IPS-NIHi11 (cell line): Measurements from ENCODE around the gene VDR.

Experiments used
- DNase-seq: peaks from one replicate; pipeline ENCODE4 v3.0.0; 2012; ENCODE audit warnings: mixed read lengths, low spot score

VDR gene

DNA sequence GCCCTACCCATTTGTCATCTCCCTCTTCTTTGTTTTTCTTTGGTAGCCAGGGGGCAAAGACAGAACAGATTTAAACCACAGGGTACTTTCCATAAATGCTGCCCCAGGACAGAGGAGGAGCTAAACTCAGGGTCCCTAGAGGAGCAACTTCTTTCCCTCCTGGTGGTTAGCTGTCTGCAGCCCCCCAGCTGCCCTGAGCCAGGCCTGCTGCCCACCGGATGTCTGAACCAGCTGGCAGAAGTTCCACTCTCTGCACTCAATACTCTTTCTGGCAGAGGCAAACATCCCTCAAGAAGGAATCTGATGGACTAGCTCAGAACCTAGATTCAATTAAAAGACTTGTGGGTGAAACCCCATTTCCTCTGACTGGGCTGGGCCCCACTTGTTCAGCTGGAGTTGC is 10.7 kb downstream of the VDR start:
- no peak for DNase-seq

GRCh38 chr12:47892819-47893218 is 12.0 kb downstream of the VDR start:
- DNase-seq, result no peak

DNA sequence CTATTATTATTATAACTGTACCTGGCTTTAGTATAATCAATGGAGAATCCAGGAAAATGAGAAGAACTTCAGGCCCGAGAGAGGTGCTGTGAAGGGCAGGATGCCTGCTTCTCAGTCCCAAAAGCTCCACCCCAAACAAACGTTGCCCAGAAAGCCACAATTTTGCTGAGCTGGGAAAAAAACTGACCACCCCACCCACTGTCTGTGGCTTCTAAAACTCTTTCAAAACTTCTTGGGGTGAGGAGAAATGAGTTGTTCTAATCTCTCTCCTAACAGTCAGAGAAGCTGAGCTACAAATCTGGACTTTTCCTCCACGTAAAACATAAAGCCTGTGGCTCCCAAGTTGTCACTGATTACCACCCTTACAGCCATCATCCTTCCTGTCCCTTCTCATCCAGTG is 13.4 kb downstream of the VDR start:
- DNase-seq, result no peak

DNA sequence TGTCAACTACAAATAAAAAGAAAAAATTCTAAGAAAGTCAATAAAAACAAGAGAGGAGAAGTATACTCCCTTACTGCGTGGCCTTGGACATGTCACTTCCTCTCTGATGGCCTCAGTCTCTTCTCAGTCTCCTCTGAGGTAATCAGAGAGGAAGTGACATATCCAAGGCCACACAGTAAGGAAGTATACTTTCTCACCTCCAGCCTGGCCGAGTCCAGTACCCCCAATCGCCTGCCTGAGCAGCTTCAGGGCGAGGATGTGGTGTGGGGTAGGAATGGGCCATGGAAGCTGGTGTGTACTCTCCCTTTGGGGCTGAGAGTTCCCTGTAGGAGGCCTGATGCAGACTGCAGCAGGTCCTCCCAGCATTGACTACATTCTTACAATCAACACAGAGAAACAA is 15.8 kb downstream of the VDR start:
- no peak for DNase-seq

GRCh38 chr12:47888153-47888819 is 16.5 kb downstream of the VDR start:
- DNase-seq, result no peak

- DNase-seq, result no peak
Observed at GRCh38 chr12:47887529-47887928, 17.3 kb downstream of the VDR start.

GRCh38 chr12:47886510-47887240 is 18.1 kb downstream of the VDR start:
- no peak for DNase-seq

- no peak for DNase-seq
Observed at GRCh38 chr12:47885566-47885965, 19.2 kb downstream of the VDR start.

DNA sequence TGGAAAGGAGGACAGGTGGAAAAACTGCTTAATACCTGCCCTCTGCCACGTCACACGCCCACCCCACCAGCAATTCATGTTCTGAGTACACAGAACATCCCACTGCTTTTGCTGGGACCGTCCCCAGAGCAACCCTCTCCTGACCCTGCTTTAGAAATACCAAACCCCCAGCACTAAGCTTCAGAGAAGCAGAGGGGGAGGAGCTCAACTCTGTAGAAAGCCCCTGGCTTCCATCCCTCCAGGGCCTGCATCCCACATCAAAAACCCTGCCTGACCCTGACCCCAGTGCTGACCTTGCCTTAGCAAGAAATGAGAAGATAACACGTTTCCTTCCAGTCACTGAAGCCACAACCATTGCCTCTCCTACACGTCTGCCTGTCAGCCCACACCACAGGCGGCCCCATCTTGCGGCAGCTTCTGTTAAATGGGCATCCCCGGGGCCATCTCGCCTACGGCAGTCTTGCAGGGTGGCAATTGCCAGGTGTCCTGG is 19.7 kb downstream of the VDR start:
- no peak for DNase-seq

GRCh38 chr12:47884501-47884900 is 20.3 kb downstream of the VDR start:
- no peak for DNase-seq

DNA sequence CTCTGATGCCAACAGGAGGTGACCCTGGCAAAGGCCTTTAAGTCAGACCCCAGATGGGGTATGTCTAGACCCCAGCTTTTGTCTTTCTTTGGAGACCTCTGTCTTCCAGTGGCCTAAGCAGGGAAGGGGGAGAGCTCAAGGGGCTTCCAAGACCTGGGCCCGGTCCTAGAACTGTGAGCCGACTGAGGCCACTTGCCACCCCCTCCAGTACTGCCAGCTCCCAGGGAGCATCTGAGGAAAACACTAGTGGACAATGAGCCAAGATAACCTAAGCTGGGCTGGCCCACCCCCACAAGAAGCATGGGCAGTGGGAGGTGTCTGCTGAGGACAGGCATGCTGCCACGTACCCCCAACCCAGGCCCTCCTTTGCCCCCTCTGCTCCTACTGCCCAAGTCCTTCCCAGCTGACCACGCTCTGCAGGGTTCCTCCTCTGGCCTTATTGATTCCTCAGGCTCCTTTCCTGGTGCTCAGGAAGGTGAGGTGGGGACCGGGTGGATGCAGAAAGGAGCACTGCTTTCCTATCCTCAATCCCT is 21.1 kb downstream of the VDR start:
- no peak for DNase-seq

DNA sequence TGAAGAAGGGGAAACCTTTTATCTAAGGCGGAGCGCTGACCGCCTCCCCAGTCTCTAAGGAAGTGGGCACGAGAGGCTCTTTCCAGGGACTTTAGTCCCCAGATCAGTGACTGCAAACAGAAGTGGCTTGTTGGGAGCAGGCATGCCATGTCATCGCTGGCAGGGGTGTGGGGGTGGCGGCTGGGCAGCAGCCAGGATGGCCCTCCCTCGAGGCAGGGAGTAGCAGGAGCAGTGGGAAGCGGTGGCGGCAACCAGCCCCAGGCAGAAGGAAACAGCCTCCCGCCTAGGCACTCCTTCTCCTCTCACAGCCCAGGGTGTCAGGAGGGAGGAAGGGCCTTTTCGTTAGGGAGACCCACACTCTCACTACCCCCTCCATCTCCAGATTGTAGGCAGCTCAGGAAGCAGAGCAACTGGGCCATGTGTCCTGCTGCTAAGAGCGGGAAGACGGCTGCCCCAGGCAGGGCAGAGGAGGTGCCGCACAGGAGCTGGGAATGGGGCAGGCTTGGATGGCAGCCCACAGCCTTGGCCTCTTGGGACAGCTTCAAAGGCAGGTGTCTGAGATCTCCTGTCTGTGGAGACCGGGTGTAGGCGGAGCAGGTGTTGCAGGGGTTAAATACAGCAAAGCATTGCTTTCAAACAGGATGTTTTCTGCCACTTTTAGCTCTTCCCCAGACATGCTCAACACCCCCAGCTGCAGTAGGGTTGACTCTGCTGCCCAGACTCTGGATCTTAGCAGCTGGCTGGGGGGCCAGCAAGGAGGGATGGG is 21.8 kb downstream of the VDR start:
- no peak for DNase-seq

GRCh38 chr12:47881826-47882427 is 22.9 kb downstream of the VDR start:
- no peak for DNase-seq

GRCh38 chr12:47881051-47881450 is 23.7 kb downstream of the VDR start:
- DNase-seq, result no peak

- no peak for DNase-seq
Observed at GRCh38 chr12:47878918-47879481, 25.8 kb downstream of the VDR start.

- no peak for DNase-seq
Observed at GRCh38 chr12:47878293-47878917, 26.4 kb downstream of the VDR start.

GRCh38 chr12:47877081-47877480 is 27.7 kb downstream of the VDR start:
- DNase-seq, result no peak

GRCh38 chr12:47876440-47876960 is 28.3 kb downstream of the VDR start:
- no peak for DNase-seq

DNA sequence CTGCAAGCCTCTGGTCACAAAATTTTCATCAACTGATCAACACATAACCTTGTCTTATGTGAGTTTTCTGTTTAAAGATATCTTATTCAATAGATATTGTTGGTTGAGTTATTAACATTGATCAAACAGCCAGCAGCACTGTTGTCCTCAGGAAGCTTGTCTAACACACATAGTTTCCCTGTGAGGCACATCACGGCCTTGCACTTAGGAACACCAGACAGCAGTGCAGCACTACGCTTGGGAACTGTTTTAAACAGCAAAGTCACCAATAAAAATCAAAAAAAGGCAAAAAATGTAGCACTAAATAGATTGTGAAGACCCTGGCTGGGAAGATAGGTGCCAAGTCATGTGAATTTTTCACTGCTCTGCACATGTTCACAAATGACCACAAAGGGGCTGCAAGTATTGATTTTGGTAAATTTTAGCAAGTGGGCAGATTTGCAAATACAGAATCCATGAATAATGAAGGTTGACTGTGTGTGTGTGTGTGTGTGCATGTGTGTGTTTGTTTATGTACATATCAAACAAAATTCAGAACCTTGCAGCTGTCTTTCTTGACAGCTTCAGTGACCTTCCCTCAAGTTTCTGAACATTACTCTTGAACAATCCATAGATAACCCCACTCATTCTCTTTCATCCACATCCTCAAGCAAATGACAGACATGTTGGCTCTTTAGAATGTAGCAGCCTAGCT is 28.9 kb downstream of the VDR start:
- DNase-seq, result no peak

DNA sequence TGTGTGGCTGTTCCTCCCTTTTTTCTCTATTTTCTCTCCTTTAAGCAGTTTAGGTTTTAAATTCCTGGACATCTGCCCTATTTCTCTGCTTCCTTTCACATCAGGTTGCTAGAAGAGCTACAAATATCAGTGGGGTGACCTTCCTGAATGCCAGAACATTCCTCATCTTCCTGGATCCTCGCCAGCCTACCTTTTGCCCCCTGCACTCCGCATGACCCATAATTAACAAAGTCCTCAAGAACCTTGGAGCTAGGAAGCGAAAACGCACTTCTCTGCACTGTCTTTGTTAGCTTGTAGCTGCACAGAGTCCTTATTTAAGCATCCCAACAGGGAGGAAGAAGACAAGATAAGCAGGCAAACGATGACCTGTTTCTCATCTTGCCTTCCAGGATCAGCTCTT is 30.5 kb downstream of the VDR start:
- DNase-seq, result no peak
